Natural killer cell (primary cell): ENCODE results near the gene GPR176. TPM values are rescaled to one million over a fixed set of nuclear protein-coding genes. Genes with fewer than 3 reads are reported as not detected.

ENCODE experiments used
- ATAC-seq, 3 donors: fragments of 150-1000 bp in 2 of 3; fragments of 200-7000 bp in 1 of 3; cut with Tn5 transposase; 1 replicate in 1 of 3; 2 replicates in 2 of 3; pipeline ENCODE4 v1.10.0; 2021; ENCODE audit warnings: mild to moderate bottlenecking in 2 of 3, moderate library complexity in 2 of 3
- DNase-seq, 2 donors: peaks; one replicate each; pipeline versions ENCODE4 v3.0.0 to v3.0.0-alpha.2; 2013 to 2021; ENCODE audit warnings: mixed read lengths in 1 of 2
- H3K27ac ChIP-seq: one replicate; pipeline ENCODE4 v1.5.1; 2013; ENCODE audit warnings: mild to moderate bottlenecking, low read length
- H3K27me3 ChIP-seq: one replicate; pipeline ENCODE4 v1.6.1; 2013; ENCODE audit warnings: low read length; ENCODE audit not compliant: control insufficient read depth, insufficient read depth
- H3K36me3 ChIP-seq: one replicate; pipeline ENCODE4 v1.6.1; 2013; ENCODE audit warnings: low read length; ENCODE audit not compliant: control insufficient read depth, insufficient read depth
- H3K4me1 ChIP-seq: one replicate; pipeline ENCODE4 v1.6.1; 2013; ENCODE audit warnings: low read length; ENCODE audit not compliant: control insufficient read depth, insufficient read depth
- H3K4me3 ChIP-seq: one replicate; pipeline ENCODE4 v1.5.1; 2013; ENCODE audit warnings: low read length
- H3K9me3 ChIP-seq: one replicate; pipeline ENCODE4 v1.6.1; 2013; ENCODE audit warnings: low read length; ENCODE audit not compliant: control insufficient read depth, insufficient read depth
- H3K27ac Mint-ChIP-seq, 2 donors: one replicate each; pipeline ENCODE4 v1.8.0; 2022; ENCODE audit warnings: mild to moderate bottlenecking in 2 of 2, mixed read lengths in 2 of 2, moderate library complexity in 1 of 2
- H3K27me3 Mint-ChIP-seq, 2 donors: one replicate each; pipeline ENCODE4 v1.8.0; 2022; ENCODE audit warnings: low read depth in 2 of 2, mixed read lengths in 2 of 2
- H3K36me3 Mint-ChIP-seq: one replicate; pipeline ENCODE4 v1.8.0; 2022; ENCODE audit warnings: mixed read lengths
- H3K4me1 Mint-ChIP-seq, 2 donors: one replicate each; pipeline ENCODE4 v1.8.0; 2022; ENCODE audit warnings: mixed read lengths in 2 of 2
- H3K4me3 Mint-ChIP-seq: one replicate; pipeline ENCODE4 v1.8.0; 2022; ENCODE audit warnings: mild to moderate bottlenecking, moderate library complexity, mixed read lengths
- H3K9me3 Mint-ChIP-seq, 2 donors: one replicate each; pipeline ENCODE4 v1.8.0; 2022; ENCODE audit warnings: mixed read lengths in 2 of 2
- WGBS: methylation state at CpG from one replicate; pipeline ENCODE4 v1.1.7; 2013; ENCODE audit warnings: missing lambda C conversion rate; ENCODE audit not compliant: insufficient coverage; 5-methylcytosine and 5-hydroxymethylcytosine counted together
- intact Hi-C: fragments of 100-400 bp; cut with micrococcal nuclease; formaldehyde crosslinking; loops from one replicate; pipeline ENCODE4 v1.14.2; 2022
- total RNA-seq, 4 donors: library from RNA; stranded (reverse); fragments of 120-200 nt in 1 of 4; gene quantifications; one replicate each; pipeline versions ENCODE4 v1.2.3 to v1.2.4, GENCODE V29; 2013 to 2022
- TF ChIP-seq, protein P1 (sequence below): fragments of 200-600 bp; IDR thresholded peaks from one replicate; pipeline ENCODE4 v1.8.0; 2022; ENCODE audit warnings: antibody characterized with exemption

GPR176 gene
- total RNA-seq, 3 donors from 2014 or later (not counting 1 experiment from before 2014, with no cell fraction given): 0.38 TPM; not detected in 2

- H3K4me3 ChIP-seq: no peak overlapping the region
- no peak overlapping the region for H3K27ac ChIP-seq
- no peak overlapping the region for H3K4me3 Mint-ChIP-seq
- H3K9me3 Mint-ChIP-seq: no peaks in the 10 kb centered on the region
- H3K27me3 Mint-ChIP-seq: peaks cover under 1 to 4% of the 10 kb centered on the region in 2 donors
- 95% methylated on average over 4 of the region's 5 CpGs for WGBS
- no peak overlapping the region for H3K27ac Mint-ChIP-seq
- H3K9me3 ChIP-seq: no peaks in the 10 kb centered on the region
- peaks cover 29 to 32% of the 10 kb centered on the region in 2 donors for H3K4me1 Mint-ChIP-seq
- no peaks in the 10 kb centered on the region for H3K27me3 ChIP-seq
- TF ChIP-seq, protein P1, sequence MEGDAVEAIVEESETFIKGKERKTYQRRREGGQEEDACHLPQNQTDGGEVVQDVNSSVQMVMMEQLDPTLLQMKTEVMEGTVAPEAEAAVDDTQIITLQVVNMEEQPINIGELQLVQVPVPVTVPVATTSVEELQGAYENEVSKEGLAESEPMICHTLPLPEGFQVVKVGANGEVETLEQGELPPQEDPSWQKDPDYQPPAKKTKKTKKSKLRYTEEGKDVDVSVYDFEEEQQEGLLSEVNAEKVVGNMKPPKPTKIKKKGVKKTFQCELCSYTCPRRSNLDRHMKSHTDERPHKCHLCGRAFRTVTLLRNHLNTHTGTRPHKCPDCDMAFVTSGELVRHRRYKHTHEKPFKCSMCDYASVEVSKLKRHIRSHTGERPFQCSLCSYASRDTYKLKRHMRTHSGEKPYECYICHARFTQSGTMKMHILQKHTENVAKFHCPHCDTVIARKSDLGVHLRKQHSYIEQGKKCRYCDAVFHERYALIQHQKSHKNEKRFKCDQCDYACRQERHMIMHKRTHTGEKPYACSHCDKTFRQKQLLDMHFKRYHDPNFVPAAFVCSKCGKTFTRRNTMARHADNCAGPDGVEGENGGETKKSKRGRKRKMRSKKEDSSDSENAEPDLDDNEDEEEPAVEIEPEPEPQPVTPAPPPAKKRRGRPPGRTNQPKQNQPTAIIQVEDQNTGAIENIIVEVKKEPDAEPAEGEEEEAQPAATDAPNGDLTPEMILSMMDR: no peak
- intact Hi-C loops: no loop called here
- H3K36me3 ChIP-seq: peaks cover 6% of the 10 kb centered on the region
- no peak for DNase-seq
- H3K36me3 Mint-ChIP-seq: peaks cover 12% of the 10 kb centered on the region
- ATAC-seq: no peak
- H3K4me1 ChIP-seq: peaks cover 16% of the 10 kb centered on the region
Measured at GRCh38 chr15:39937696-39938095, 17.6 kb upstream of the GPR176 start.

GRCh38 chr15:39936681-39937080, 16.6 kb upstream of the GPR176 start:
- Mint-ChIP-seq H3K36me3 (peaks cover 7% of the 10 kb centered on the region), H3K27ac (no peak overlapping the region), H3K27me3 (peaks cover 5 to 12% of the 10 kb centered on the region in 2 donors), H3K4me3 (no peak overlapping the region), H3K4me1 (peaks cover 30 to 34% of the 10 kb centered on the region in 2 donors), H3K9me3 (no peaks in the 10 kb centered on the region)
- Histone ChIP-seq H3K4me3 (no peak overlapping the region), H3K27ac (no peak overlapping the region), H3K4me1 (peaks cover 16% of the 10 kb centered on the region), H3K36me3 (peaks cover 5% of the 10 kb centered on the region), H3K27me3 (no peaks in the 10 kb centered on the region), H3K9me3 (no peaks in the 10 kb centered on the region)
- ATAC-seq (no peak), DNase-seq (no peak)
- TF ChIP-seq, protein P1: no peak
- intact Hi-C loops: no loop called here
- 90% methylated on average over 3 of the region's 3 CpGs for WGBS

- peaks cover 30 to 34% of the 10 kb centered on the region in 2 donors for H3K4me1 Mint-ChIP-seq
- WGBS: 98% methylated on average over 5 of the region's 7 CpGs
- TF ChIP-seq, protein P1: no peak
- Histone ChIP-seq H3K9me3 (no peaks in the 10 kb centered on the region), H3K36me3 (peaks cover 3% of the 10 kb centered on the region), H3K4me3 (no peak overlapping the region), H3K27me3 (no peaks in the 10 kb centered on the region), H3K4me1 (peaks cover 16% of the 10 kb centered on the region), H3K27ac (no peak overlapping the region)
- ATAC-seq (no peak), DNase-seq (no peak)
- no peak overlapping the region for H3K27ac Mint-ChIP-seq
- no peaks in the 10 kb centered on the region for H3K9me3 Mint-ChIP-seq
- intact Hi-C loops: no loop called here
- no peak overlapping the region for H3K4me3 Mint-ChIP-seq
- peaks cover 7% of the 10 kb centered on the region for H3K36me3 Mint-ChIP-seq
- peaks cover 8 to 16% of the 10 kb centered on the region in 2 donors for H3K27me3 Mint-ChIP-seq
Measured at GRCh38 chr15:39936187-39936586, 16.1 kb upstream of the GPR176 start.

GRCh38 chr15:39935241-39935640, 15.2 kb upstream of the GPR176 start:
- intact Hi-C loops: no loop called here
- TF ChIP-seq, protein P1: no peak
- Mint-ChIP-seq H3K27ac (no peak overlapping the region), H3K4me1 (peaks cover 30 to 34% of the 10 kb centered on the region in 2 donors), H3K27me3 (peaks cover 8 to 21% of the 10 kb centered on the region in 2 donors), H3K4me3 (peak overlapping the region; percentile 86), H3K36me3 (peaks cover 7% of the 10 kb centered on the region), H3K9me3 (no peaks in the 10 kb centered on the region)
- Histone ChIP-seq H3K4me1 (peaks cover 16% of the 10 kb centered on the region), H3K9me3 (no peaks in the 10 kb centered on the region), H3K36me3 (peaks cover 1% of the 10 kb centered on the region), H3K4me3 (no peak overlapping the region), H3K27ac (no peak overlapping the region), H3K27me3 (no peaks in the 10 kb centered on the region)
- no peak for ATAC-seq
- 97% methylated on average over 4 of the region's 4 CpGs for WGBS
- DNase-seq: no peak
